ENCODE measurements around the gene NPHP4. TPM values are rescaled to one million over a fixed set of nuclear protein-coding genes. Genes with fewer than 3 reads are reported as not detected.

The NPHP4 gene
- total and polyA plus RNA-seq, 10 of the 15 experiments (the other 5 are each of a cell fraction or from before 2014, with no cell fraction given): 0.16 to 10.5 (median 3.1) TPM

GRCh38 chr1:5906116-5906515 lies 86.1 kb downstream of the NPHP4 start:
- ChIA-PET SMC1A (ENCODE audit: uncharacterized antibody, unreplicated experiment) (no interaction called here), RAD21 (ENCODE audit: unreplicated experiment) (no interaction called here), POLR2A (no interaction called here), CTCF (interaction anchor here (0.9 to 1.1 kb wide), 2 partner anchors 10 to 24 kb away, joined by 3 read pairs; no protein-coding TSS in a partner anchor)
- H3K4me3 ChIP-seq: no peak overlapping the region
- H3K36me3 ChIP-seq (ENCODE audit: control insufficient read depth in 2 of 2, insufficient read depth in 2 of 2, low read length in 1 of 2): peaks cover 0 to 3% of the 10 kb centered on the region in 2 experiments; a peak in 3 of 4 replicates
- in situ Hi-C loops (cut with MboI) (no loop called here), intact Hi-C loops (cut with micrococcal nuclease; ENCODE audit: unreplicated experiment) (no loop called here)
- no peaks in the 10 kb centered on the region for H3K4me1 ChIP-seq (ENCODE audit: control insufficient read depth, insufficient read depth, low read length)
- H3K4me2 ChIP-seq (ENCODE audit: control insufficient read depth, insufficient read depth): no peak overlapping the region
- no peak overlapping the region for H3K27ac ChIP-seq (ENCODE audit: control insufficient read depth, insufficient read depth)
- no peaks in the 10 kb centered on the region for H3K79me2 ChIP-seq (ENCODE audit: control insufficient read depth, insufficient read depth, low read length)
- no peak for FAIRE-seq
- no peak overlapping the region for H2AFZ ChIP-seq (ENCODE audit: control insufficient read depth, low read depth, low read length)
- BruUV-seq (replicated peaks): no TSS peak
- no peak for DNase-seq (ENCODE audit: low read depth, low spot score)
- no peaks in the 10 kb centered on the region for H3K9me3 ChIP-seq (replicated peaks; ENCODE audit: control insufficient read depth, insufficient read depth, low read length)
- no peaks in the 10 kb centered on the region for H4K20me1 ChIP-seq (ENCODE audit: control insufficient read depth, insufficient read depth)
- ATAC-seq: no peak
- no peaks in the 10 kb centered on the region for H3K27me3 ChIP-seq (replicated peaks in 1 of 2; ENCODE audit: control insufficient read depth in 2 of 2, insufficient read depth in 2 of 2, low read length in 1 of 2)
- WGBS (ENCODE audit: insufficient coverage, insufficient replicate concordance, low lambda C conversion rate, missing lambda C conversion rate): 94% methylated on average over 6 of the region's 6 CpGs
- no peak overlapping the region for H3K9ac ChIP-seq (ENCODE audit: control insufficient read depth, insufficient read depth, low read length)
- TF ChIP-seq BACH1 (IDR thresholded peaks at IDR 0.05; ENCODE audit: borderline replicate concordance) (no peak), PRDM15 (CRISPR knock-in tag; IDR thresholded peaks at IDR 0.05) (no peak), SIX5 (IDR thresholded peaks at IDR 0.05; ENCODE audit: low read depth, low read length, severe bottlenecking) (no peak), ESRRA (IDR thresholded peaks at IDR 0.05; ENCODE audit: low read length) (no peak), PAX8 (IDR thresholded peaks at IDR 0.05) (no peak), LARP7 (IDR thresholded peaks at IDR 0.05) (no peak), MYC (IDR thresholded peaks at IDR 0.05; ENCODE audit: insufficient read depth, insufficient read length, insufficient replicate concordance, low read length, severe bottlenecking) (no peak), REST (IDR thresholded peaks at IDR 0.05; ENCODE audit: low read depth, low read length) (no peak), ZBED1 (IDR thresholded peaks at IDR 0.05; ENCODE audit: borderline replicate concordance) (no peak), POLR2A (IDR thresholded peaks at IDR 0.05; ENCODE audit: low read depth, low read length) (no peak), CUX1 (IDR thresholded peaks at IDR 0.05; ENCODE audit: insufficient replicate concordance, low read depth, low read length) (no peak)

Measured in GM12878 (cell line).